Neuronal stem cell (in vitro differentiated cells): Measurements from ENCODE around the gene LRRC25.
"Not testable (repeated sequence)": the region's sequence is repeated elsewhere in the genome, so short reads cannot be mapped to it uniquely, and the experiment has no call there.

Experiments
- DNase-seq: peaks from one replicate; pipeline ENCODE4 v3.0.0-alpha.2; 2013; ENCODE audit warnings: low spot score
- H2AFZ ChIP-seq: one replicate; pipeline ENCODE4 v1.6.1; 2013; ENCODE audit warnings: mild to moderate bottlenecking, low read length, inconsistent platforms
- H2AK5ac ChIP-seq: 2 replicates; pipeline ENCODE4 v1.6.1; 2013; ENCODE audit warnings: low read depth, mild to moderate bottlenecking, inconsistent platforms, low read length, moderate library complexity, mixed read lengths
- H2BK120ac ChIP-seq: 2 replicates; pipeline ENCODE4 v1.6.1; 2013; ENCODE audit warnings: low read depth, mild to moderate bottlenecking, inconsistent platforms, low read length, moderate library complexity, mixed read lengths
- H2BK12ac ChIP-seq: one replicate; pipeline ENCODE4 v1.6.1; 2013; ENCODE audit warnings: low read length, inconsistent platforms
- H2BK15ac ChIP-seq: 2 replicates; pipeline ENCODE4 v1.6.1; 2013; ENCODE audit warnings: mild to moderate bottlenecking, low read length, inconsistent platforms, mixed read lengths
- H2BK5ac ChIP-seq: one replicate; pipeline ENCODE4 v1.6.1; 2013; ENCODE audit warnings: inconsistent platforms, mild to moderate bottlenecking, low read length, moderate library complexity
- H3K14ac ChIP-seq: one replicate; pipeline ENCODE4 v1.6.1; 2013; ENCODE audit warnings: low read length, inconsistent platforms
- H3K18ac ChIP-seq: 2 replicates; pipeline ENCODE4 v1.6.1; 2013; ENCODE audit warnings: low read length, inconsistent platforms
- H3K23ac ChIP-seq: 2 replicates; pipeline ENCODE4 v1.6.1; 2013; ENCODE audit warnings: low read depth, mild to moderate bottlenecking, mixed read lengths, low read length, inconsistent platforms; ENCODE audit not compliant: poor library complexity
- H3K27ac ChIP-seq: replicated peaks from 3 replicates; pipeline ENCODE4 v1.5.1; 2013; ENCODE audit warnings: low read length, inconsistent platforms
- H3K27me3 ChIP-seq, 3 experiments: 2 replicates each; pipeline ENCODE4 v1.6.1; 2013; ENCODE audit warnings: low read length in 3 of 3, mild to moderate bottlenecking in 2 of 3, inconsistent platforms in 1 of 3, low read depth in 1 of 3, mixed read lengths in 1 of 3, moderate library complexity in 1 of 3; ENCODE audit not compliant: control insufficient read depth in 3 of 3, insufficient read depth in 3 of 3
- H3K36me3 ChIP-seq, 2 donors: replicated peaks in 1 of 2; 2 replicates each; pipeline ENCODE4 v1.6.1; 2013; ENCODE audit warnings: low read length in 2 of 2; ENCODE audit not compliant: control insufficient read depth in 2 of 2, insufficient read depth in 2 of 2
- H3K4ac ChIP-seq: 2 replicates; pipeline ENCODE4 v1.6.1; 2013; ENCODE audit warnings: inconsistent platforms, mild to moderate bottlenecking, low read length, moderate library complexity
- H3K4me1 ChIP-seq, 2 donors: 1 replicate in 1 of 2; 2 replicates in 1 of 2; pipeline ENCODE4 v1.6.1; 2013; ENCODE audit warnings: low read length in 2 of 2, low read depth in 1 of 2; ENCODE audit not compliant: control insufficient read depth in 2 of 2, insufficient read depth in 1 of 2
- H3K4me2 ChIP-seq: one replicate; pipeline ENCODE4 v1.6.1; 2013; ENCODE audit warnings: mild to moderate bottlenecking, low read length, inconsistent platforms; ENCODE audit not compliant: insufficient read depth, poor library complexity, severe bottlenecking
- H3K4me3 ChIP-seq, 2 donors: 2 replicates each; pipeline ENCODE4 v1.5.1; 2013; ENCODE audit warnings: low read length in 2 of 2, mild to moderate bottlenecking in 2 of 2, inconsistent platforms in 1 of 2, moderate library complexity in 1 of 2
- H3K79me1 ChIP-seq: one replicate; pipeline ENCODE4 v1.6.1; 2013; ENCODE audit warnings: low read depth, mild to moderate bottlenecking, inconsistent platforms, low read length, moderate library complexity
- H3K9ac ChIP-seq: one replicate; pipeline ENCODE4 v1.6.1; 2013; ENCODE audit warnings: mild to moderate bottlenecking, low read depth, low read length, inconsistent platforms; ENCODE audit not compliant: poor library complexity
- H3K9me3 ChIP-seq, 2 donors: replicated peaks in 1 of 2; 2 replicates each; pipeline versions ENCODE3 to v1.6.1; 2013; ENCODE audit warnings: low read length in 2 of 2, mild to moderate bottlenecking in 2 of 2, inconsistent platforms in 1 of 2, low read depth in 1 of 2, mixed read lengths in 1 of 2, moderate library complexity in 1 of 2; ENCODE audit not compliant: control insufficient read depth in 2 of 2, insufficient read depth in 1 of 2
- H4K8ac ChIP-seq: one replicate; pipeline ENCODE4 v1.6.1; 2013; ENCODE audit warnings: low read depth, mild to moderate bottlenecking, inconsistent platforms, low read length, moderate library complexity
- H4K91ac ChIP-seq: one replicate; pipeline ENCODE4 v1.6.1; 2013; ENCODE audit warnings: low read length, low read depth, mild to moderate bottlenecking, inconsistent platforms; ENCODE audit not compliant: poor library complexity
- WGBS, 2 donors: extraction: QIAGEN DNeasy Blood & Tissue Kit; methylation state at CpG; one replicate each; pipeline ENCODE4 v1.1.7; 2013; ENCODE audit warnings: missing lambda C conversion rate in 2 of 2, mixed read lengths in 1 of 2; ENCODE audit not compliant: insufficient read length in 2 of 2, insufficient replicate concordance in 1 of 2; ENCODE audit errors: extremely low coverage in 2 of 2; 5-methylcytosine and 5-hydroxymethylcytosine counted together

The LRRC25 gene

DNA sequence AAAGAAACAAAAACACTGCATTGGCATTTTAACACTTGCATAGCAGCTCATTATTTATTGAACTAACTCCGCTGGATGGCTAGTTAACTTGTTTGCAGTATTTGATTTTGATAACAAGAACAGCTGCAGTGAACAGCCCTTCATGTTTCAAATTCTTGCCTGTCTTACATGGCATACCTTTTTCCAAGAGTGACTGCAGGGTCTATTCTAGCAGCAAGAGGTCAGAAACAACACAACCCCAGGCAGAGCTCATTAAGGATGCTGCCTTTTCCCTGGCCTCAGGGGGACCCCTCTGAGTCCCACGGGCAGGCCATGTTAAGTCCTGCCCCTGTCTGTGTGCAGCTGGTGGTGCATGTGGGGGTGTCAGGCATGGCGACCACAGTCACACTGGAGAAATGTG lies 40.4 kb downstream of the LRRC25 start:
- Histone ChIP-seq H3K14ac (no peak overlapping the region), H2BK12ac (no peak overlapping the region), H3K9me3 (peaks cover 8 to 20% of the 10 kb centered on the region in 2 donors), H2AK5ac (no peak overlapping the region), H4K8ac (no peak overlapping the region), H2BK120ac (no peak overlapping the region), H3K23ac (peak overlapping the region; percentile 37), H2BK5ac (no peak overlapping the region), H3K9ac (no peak overlapping the region), H3K36me3 (peaks cover 0 to 49% of the 10 kb centered on the region in 2 donors), H3K18ac (no peak overlapping the region), H3K4ac (no peak overlapping the region), H4K91ac (no peak overlapping the region), H3K79me1 (peaks cover 3% of the 10 kb centered on the region), H3K4me1 (no peaks in the 10 kb centered on the region), H2BK15ac (no peak overlapping the region), H3K27me3 (no peaks in the 10 kb centered on the region), H3K27ac (no peak overlapping the region), H3K4me3 (peak overlapping the region in 1 of 2 donors; percentile 36), H3K4me2 (no peak overlapping the region), H2AFZ (no peak overlapping the region)
- DNase-seq: no peak
- no CpG with 5 or more reads among the region's 3 CpGs for WGBS, 2 donors

DNA sequence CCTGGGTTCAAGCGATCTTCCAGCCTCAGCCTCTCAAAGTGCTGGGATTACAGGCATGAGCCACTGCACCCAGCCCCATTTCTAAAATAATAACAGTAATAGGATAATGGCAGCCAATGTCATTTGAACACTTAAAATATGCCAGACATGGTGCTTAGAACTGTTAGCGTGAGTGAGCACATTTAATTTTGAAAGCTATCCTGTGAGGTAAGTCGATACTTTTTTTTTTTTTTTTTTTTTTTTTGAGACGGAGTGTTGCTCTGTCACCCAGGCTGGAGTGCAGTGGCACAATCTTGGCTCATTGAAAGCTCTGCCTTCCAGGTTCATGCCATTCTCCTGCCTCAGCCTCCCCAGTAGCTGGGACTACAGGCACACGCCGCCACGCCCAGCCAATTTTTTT lies 42.7 kb downstream of the LRRC25 start:
- not testable (repeated sequence) for H3K4me1 ChIP-seq, DNase-seq, H3K18ac ChIP-seq, H3K27me3 ChIP-seq, H3K9ac ChIP-seq, H2AFZ ChIP-seq, H3K14ac ChIP-seq, H3K4me2 ChIP-seq, H3K4ac ChIP-seq, H4K91ac ChIP-seq, H2BK5ac ChIP-seq, H3K79me1 ChIP-seq, H2BK120ac ChIP-seq, H4K8ac ChIP-seq, H3K27ac ChIP-seq, H2BK12ac ChIP-seq, H2AK5ac ChIP-seq, H3K23ac ChIP-seq, H3K4me3 ChIP-seq, H2BK15ac ChIP-seq
- Histone ChIP-seq H3K9me3 (peaks cover 8 to 20% of the 10 kb centered on the region in 2 donors), H3K36me3 (peaks cover 1 to 47% of the 10 kb centered on the region in 2 donors)
- no CpG with 5 or more reads among the region's 7 CpGs for WGBS, 2 donors

DNA sequence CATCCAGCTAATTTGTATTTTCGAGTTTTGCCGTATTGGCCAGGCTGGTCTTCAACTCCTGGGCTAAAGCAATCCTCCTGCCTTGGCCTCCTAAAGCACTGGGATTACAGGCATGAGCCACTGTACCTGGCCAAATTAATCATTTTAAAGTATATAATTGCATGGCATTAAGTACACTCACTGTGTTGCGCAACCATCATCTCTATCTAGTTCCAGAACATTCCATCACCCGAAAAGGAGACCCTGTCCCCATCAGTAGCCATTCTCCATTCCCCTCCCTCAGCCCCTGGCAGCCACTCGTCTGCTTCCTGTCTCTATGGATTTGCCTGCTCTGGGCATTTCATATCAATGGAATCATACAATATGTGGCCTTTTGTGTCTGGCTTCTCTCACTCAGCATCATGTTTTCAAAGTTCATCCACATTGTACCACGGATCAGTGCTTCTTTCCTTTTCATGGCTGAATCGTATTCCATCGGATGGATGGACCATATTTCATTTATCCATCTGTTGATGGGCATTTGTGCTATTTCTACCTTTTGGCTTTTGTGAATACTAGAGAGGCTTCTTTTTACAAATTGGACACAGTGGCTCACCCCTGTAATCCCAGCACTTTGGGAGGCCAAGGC lies 43.9 kb downstream of the LRRC25 start:
- Histone ChIP-seq H3K27me3 (no peaks in the 10 kb centered on the region), H3K23ac (no peak overlapping the region), H3K4me3 (no peak overlapping the region), H2AK5ac (no peak overlapping the region), H2BK120ac (no peak overlapping the region), H3K27ac (no peak overlapping the region), H3K9me3 (peaks cover 8 to 20% of the 10 kb centered on the region in 2 donors), H3K4me2 (no peak overlapping the region), H3K4ac (no peak overlapping the region), H3K18ac (no peak overlapping the region), H3K4me1 (no peaks in the 10 kb centered on the region), H3K36me3 (peaks cover 1 to 39% of the 10 kb centered on the region in 2 donors), H3K79me1 (peaks cover 3% of the 10 kb centered on the region), H4K8ac (no peak overlapping the region), H2BK15ac (no peak overlapping the region), H2AFZ (no peak overlapping the region), H2BK5ac (no peak overlapping the region), H3K14ac (no peak overlapping the region), H3K9ac (no peak overlapping the region), H2BK12ac (no peak overlapping the region), H4K91ac (no peak overlapping the region)
- WGBS, 2 donors: no CpG with 5 or more reads among the region's 8 CpGs
- DNase-seq: no peak

DNA sequence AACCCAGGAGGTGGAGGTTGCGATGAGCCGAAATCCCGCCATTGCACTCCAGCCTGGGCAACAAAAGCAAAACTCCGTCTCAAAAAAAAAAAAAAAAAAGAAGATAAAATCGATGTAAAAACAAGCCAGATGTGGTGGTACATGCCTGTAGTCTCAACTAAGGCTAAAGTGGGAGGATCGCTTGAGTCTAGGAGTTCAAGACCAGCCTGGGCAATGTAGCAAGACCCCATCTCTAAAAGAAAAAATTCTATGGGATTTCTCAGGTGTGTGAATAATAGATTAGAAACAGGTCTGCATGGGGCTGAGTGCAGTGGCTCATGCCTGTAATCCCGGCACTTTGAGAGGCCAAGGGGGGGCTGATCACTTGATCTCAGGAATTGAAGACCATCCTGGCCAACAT lies 45.9 kb downstream of the LRRC25 start:
- no peak overlapping the region for H2BK12ac ChIP-seq
- DNase-seq: no peak
- no peak overlapping the region for H3K23ac ChIP-seq
- no peak overlapping the region for H3K4ac ChIP-seq
- H2AK5ac ChIP-seq: no peak overlapping the region
- no peak overlapping the region for H4K8ac ChIP-seq
- no peak overlapping the region for H2BK120ac ChIP-seq
- peaks cover 1 to 26% of the 10 kb centered on the region in 2 donors for H3K36me3 ChIP-seq
- H3K79me1 ChIP-seq: no peaks in the 10 kb centered on the region
- no peak overlapping the region for H3K18ac ChIP-seq
- H3K14ac ChIP-seq: no peak overlapping the region
- no peak overlapping the region for H3K4me3 ChIP-seq
- WGBS, 2 donors: no CpG with 5 or more reads among the region's 7 CpGs
- peaks cover 0 to 5% of the 10 kb centered on the region in 2 donors for H3K9me3 ChIP-seq
- no peak overlapping the region for H3K4me2 ChIP-seq
- H3K27me3 ChIP-seq: no peaks in the 10 kb centered on the region
- H4K91ac ChIP-seq: no peak overlapping the region
- no peak overlapping the region for H3K9ac ChIP-seq
- H3K27ac ChIP-seq: no peak overlapping the region
- no peak overlapping the region for H2BK5ac ChIP-seq
- H2AFZ ChIP-seq: no peak overlapping the region
- no peak overlapping the region for H2BK15ac ChIP-seq
- H3K4me1 ChIP-seq: no peaks in the 10 kb centered on the region
